ENCODE measurements around the gene CES2. TPM values are rescaled to one million over a fixed set of nuclear protein-coding genes. Genes with fewer than 3 reads are reported as not detected.

CES2 gene
- total RNA-seq, 5 donors from 2014 or later (not counting 1 experiment from before 2014, with no cell fraction given) = 35.3 to 56.5 (median 50.2) TPM

DNA sequence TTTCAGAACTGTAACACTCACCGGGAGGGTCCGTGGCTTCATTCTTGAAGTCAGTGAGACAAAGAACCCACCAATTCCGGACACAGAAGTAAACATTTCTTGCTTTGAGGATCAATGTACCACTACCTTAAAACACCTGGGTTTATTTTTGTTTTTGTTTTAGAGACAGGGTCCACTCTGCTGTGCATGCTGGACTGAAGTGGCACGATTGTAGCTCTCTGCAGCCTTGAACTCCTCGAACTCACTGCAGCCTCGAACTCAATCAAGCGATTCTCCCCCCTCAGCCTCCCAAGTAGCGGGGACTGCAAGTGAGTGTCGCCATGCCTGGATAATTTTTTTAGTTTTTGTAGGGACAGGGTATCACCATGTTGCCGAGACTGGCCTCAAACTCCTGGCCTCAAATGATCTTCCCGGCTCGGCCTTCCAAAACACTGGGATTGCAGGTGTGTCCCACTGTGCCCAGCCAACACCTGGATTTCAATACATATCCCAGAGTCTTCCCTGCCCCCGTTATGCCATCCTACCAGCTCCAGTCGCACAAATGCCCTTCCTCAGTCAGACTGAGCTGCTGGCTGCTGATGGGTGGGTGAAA, 40.1 kb downstream of the CES2 start:
- ATAC-seq (replicated peaks in 1 of 4) (no peak), DNase-seq (no peak)
- ChIA-PET CTCF (interaction anchor here (0.6 to 1.6 kb wide), 6 partner anchors 11 to 182 kb away, joined by 3 to 7 read pairs (median 3); no protein-coding TSS in a partner anchor), POLR2A (no interaction called here)
- H3K36me3 ChIP-seq (ENCODE audit: control insufficient read depth in 2 of 2, extremely low read depth in 1 of 2, insufficient read depth in 1 of 2, low read length in 1 of 2) = no peaks in the 10 kb centered on the region
- H3K9me3 ChIP-seq = no peaks in the 10 kb centered on the region
- no peaks in the 10 kb centered on the region for H3K36me3 Mint-ChIP-seq
- peaks cover 0 to 32% of the 10 kb centered on the region in 2 experiments for H3K27me3 ChIP-seq (replicated peaks in 1 of 2; ENCODE audit: control insufficient read depth in 2 of 2, extremely low read depth in 1 of 2, insufficient read depth in 2 of 2, low read length in 1 of 2)
- no peak overlapping the region for H3K27ac Mint-ChIP-seq
- peak overlapping the region; percentile 6 to 32 for H3K4me3 ChIP-seq (ENCODE audit: control insufficient read depth in 1 of 2, extremely low read depth in 1 of 2, low read length in 1 of 2)
- peak overlapping the region; percentile 66 to 77 (median 69) for H3K4me3 Mint-ChIP-seq
- peaks cover 0 to 15% (median 7%) of the 10 kb centered on the region in 3 donors for H3K4me1 Mint-ChIP-seq
- no peaks in the 10 kb centered on the region for H3K9me3 Mint-ChIP-seq
- peaks cover 0 to 5% of the 10 kb centered on the region in 2 donors for H3K27me3 Mint-ChIP-seq
- 65% methylated on average over 2 of the region's 14 CpGs for WGBS (ENCODE audit: insufficient coverage)
- H3K4me1 ChIP-seq (ENCODE audit: control insufficient read depth in 1 of 2, extremely low read depth in 1 of 2, insufficient read depth in 2 of 2, low read length in 2 of 2) = peaks cover 0 to 16% of the 10 kb centered on the region in 2 experiments
- H3K27ac ChIP-seq (ENCODE audit: low read length) = no peak overlapping the region

DNA sequence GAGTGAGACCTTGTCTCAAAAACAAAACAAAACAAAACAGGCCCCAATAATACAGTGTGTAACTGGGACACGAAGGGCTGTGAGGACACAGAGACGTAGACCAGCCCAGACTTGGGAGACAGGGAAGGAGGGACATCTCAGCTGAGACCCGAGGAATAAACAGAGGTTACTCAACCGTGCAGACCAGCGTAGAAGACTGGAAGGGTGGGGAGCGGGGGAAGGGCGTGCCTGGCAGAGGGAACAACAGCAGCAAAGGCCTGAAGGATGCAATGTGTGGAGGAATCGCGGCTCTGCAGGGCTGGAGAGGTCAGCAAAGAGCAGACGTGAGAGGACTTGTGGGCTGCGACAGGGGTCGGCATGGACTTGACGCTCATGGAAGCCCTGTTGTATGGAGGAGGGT, 41.4 kb downstream of the CES2 start:
- Mint-ChIP-seq H3K4me3 (no peak overlapping the region), H3K36me3 (no peaks in the 10 kb centered on the region), H3K27me3 (peaks cover 0 to 5% of the 10 kb centered on the region in 2 donors), H3K9me3 (no peaks in the 10 kb centered on the region), H3K4me1 (peaks cover under 1 to 15% (median 7%) of the 10 kb centered on the region in 3 donors), H3K27ac (no peak overlapping the region)
- WGBS (ENCODE audit: insufficient coverage) = 67% methylated on average over 13 of the region's 13 CpGs
- peaks cover 0 to 26% of the 10 kb centered on the region in 2 experiments for H3K27me3 ChIP-seq (replicated peaks in 1 of 2; ENCODE audit: control insufficient read depth in 2 of 2, extremely low read depth in 1 of 2, insufficient read depth in 2 of 2, low read length in 1 of 2)
- DNase-seq (no peak), ATAC-seq (replicated peaks in 1 of 4) (no peak)
- H3K9me3 ChIP-seq = no peaks in the 10 kb centered on the region
- H3K36me3 ChIP-seq (ENCODE audit: control insufficient read depth in 2 of 2, extremely low read depth in 1 of 2, insufficient read depth in 1 of 2, low read length in 1 of 2) = no peaks in the 10 kb centered on the region
- ChIA-PET CTCF (no interaction called here), POLR2A (no interaction called here)
- peaks cover 0 to 16% of the 10 kb centered on the region in 2 experiments for H3K4me1 ChIP-seq (ENCODE audit: control insufficient read depth in 1 of 2, extremely low read depth in 1 of 2, insufficient read depth in 2 of 2, low read length in 2 of 2)
- no peak overlapping the region for H3K27ac ChIP-seq (ENCODE audit: low read length)
- H3K4me3 ChIP-seq (ENCODE audit: control insufficient read depth in 1 of 2, extremely low read depth in 1 of 2, low read length in 1 of 2) = no peak overlapping the region

DNA sequence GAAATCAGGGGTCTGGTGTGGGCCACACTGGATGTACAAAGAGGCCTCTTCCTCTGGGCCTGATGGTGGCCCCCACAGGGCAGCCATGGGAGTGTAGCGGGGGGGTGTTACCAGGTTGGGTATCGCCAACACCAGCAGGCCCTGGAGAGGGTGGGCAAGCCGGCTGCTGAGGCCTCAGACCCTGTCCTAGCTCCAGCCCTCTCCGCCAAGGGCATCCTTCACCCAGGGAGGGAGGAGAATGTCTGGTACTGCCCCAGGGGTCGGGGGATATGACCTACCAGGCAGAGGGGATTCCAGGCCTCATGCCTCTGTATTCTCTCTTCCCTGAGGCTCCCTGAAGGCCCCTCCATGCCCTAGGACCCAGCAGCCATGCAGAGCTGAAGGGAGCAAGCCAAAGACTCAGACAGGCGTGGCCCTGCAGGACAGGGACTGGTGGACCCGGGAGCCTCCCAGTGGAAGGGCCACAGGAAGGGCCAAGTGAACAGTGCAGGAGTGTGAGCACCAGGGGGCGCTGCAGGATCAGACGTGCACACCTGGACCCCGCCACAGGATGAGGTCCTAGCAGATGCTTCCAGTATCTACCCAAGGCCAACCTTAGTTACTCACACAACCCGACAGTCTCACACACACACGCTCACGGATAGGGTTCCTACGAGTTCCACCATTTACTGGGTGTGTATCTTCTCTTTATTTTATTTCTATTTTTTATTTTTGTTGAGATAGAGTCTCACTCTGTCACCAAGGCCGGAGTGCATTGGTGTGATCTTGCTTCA, 42.2 kb downstream of the CES2 start:
- Histone ChIP-seq H3K9me3 (no peaks in the 10 kb centered on the region), H3K36me3 (ENCODE audit: control insufficient read depth in 2 of 2, extremely low read depth in 1 of 2, insufficient read depth in 1 of 2, low read length in 1 of 2) (no peaks in the 10 kb centered on the region), H3K27me3 (replicated peaks in 1 of 2; ENCODE audit: control insufficient read depth in 2 of 2, extremely low read depth in 1 of 2, insufficient read depth in 2 of 2, low read length in 1 of 2) (peaks cover 0 to 23% of the 10 kb centered on the region in 2 experiments), H3K4me1 (ENCODE audit: control insufficient read depth in 1 of 2, extremely low read depth in 1 of 2, insufficient read depth in 2 of 2, low read length in 2 of 2) (peaks cover 0 to 20% of the 10 kb centered on the region in 2 experiments), H3K27ac (ENCODE audit: low read length) (no peak overlapping the region), H3K4me3 (ENCODE audit: control insufficient read depth in 1 of 2, extremely low read depth in 1 of 2, low read length in 1 of 2) (no peak overlapping the region)
- ChIA-PET POLR2A (no interaction called here), CTCF (interaction anchor here (0.7 to 1.6 kb wide), 3 partner anchors 54 to 180 kb away, joined by 3 to 4 read pairs (median 4); no protein-coding TSS in a partner anchor)
- H3K9me3 Mint-ChIP-seq = no peaks in the 10 kb centered on the region
- no peak overlapping the region for H3K27ac Mint-ChIP-seq
- H3K27me3 Mint-ChIP-seq = peaks cover 0 to 5% of the 10 kb centered on the region in 2 donors
- no peaks in the 10 kb centered on the region for H3K36me3 Mint-ChIP-seq
- 38% methylated on average over 8 of the region's 15 CpGs for WGBS (ENCODE audit: insufficient coverage)
- H3K4me1 Mint-ChIP-seq = peaks cover 8 to 23% (median 12%) of the 10 kb centered on the region in 3 donors
- peak; percentile 51 to 92 (median 82) for DNase-seq
- no peak overlapping the region for H3K4me3 Mint-ChIP-seq
- peak; percentile 96 to 99 (median 98) for ATAC-seq (replicated peaks in 1 of 4)

DNA sequence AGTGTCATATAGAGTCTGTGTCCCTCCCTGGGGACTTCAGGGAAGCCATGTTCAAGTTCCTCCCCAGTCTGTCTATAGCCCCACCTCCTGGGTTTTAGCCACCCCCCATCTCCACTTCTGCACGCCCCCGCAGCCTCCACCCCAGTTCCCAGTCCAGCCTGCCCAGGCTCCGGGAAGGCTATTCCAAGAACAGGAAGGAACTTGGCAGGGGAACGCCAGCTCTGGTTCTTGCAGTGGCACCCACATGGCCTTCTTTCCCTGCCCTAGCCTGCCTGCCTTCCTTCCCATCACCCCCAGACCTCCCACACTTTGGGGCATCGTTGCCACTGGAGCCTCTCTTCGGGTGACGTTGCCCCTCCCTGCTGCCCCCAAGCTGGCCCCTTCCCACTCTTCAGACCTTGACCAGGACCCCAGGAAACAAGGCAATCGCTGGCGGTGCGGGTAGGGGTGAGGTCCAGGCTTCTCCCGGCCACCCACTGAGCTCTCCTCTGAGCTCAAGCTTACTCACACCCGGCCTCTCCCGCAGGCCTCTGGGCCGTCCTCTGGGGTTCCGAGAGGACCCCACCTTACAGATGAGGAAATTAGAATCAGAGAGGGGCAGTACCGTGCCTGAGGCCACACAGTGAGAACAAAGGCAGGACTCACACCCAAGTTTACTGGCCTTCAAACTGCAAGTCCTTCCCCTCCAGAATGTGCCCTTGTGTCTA, 43.8 kb downstream of the CES2 start:
- H3K4me3 ChIP-seq (ENCODE audit: control insufficient read depth in 1 of 2, extremely low read depth in 1 of 2, low read length in 1 of 2) = no peak overlapping the region
- H3K36me3 ChIP-seq (ENCODE audit: control insufficient read depth in 2 of 2, extremely low read depth in 1 of 2, insufficient read depth in 1 of 2, low read length in 1 of 2) = no peaks in the 10 kb centered on the region
- Mint-ChIP-seq H3K4me1 (peaks cover 14 to 32% (median 16%) of the 10 kb centered on the region in 3 donors), H3K27me3 (peaks cover 0 to 5% of the 10 kb centered on the region in 2 donors), H3K9me3 (no peaks in the 10 kb centered on the region), H3K36me3 (no peaks in the 10 kb centered on the region), H3K4me3 (no peak overlapping the region), H3K27ac (no peak overlapping the region)
- CTCF ChIA-PET = interaction anchor here in 1 of 2 donors (0.7 to 0.9 kb wide), 2 partner anchors 124 to 200 kb away, joined by 3 read pairs; no protein-coding TSS in a partner anchor
- H3K27me3 ChIP-seq (replicated peaks in 1 of 2; ENCODE audit: control insufficient read depth in 2 of 2, extremely low read depth in 1 of 2, insufficient read depth in 2 of 2, low read length in 1 of 2) = peaks cover 0 to 17% of the 10 kb centered on the region in 2 experiments
- no peaks in the 10 kb centered on the region for H3K9me3 ChIP-seq
- ATAC-seq (replicated peaks in 1 of 4) (no peak), DNase-seq (no peak)
- POLR2A ChIA-PET = no interaction called here
- peaks cover 0 to 28% of the 10 kb centered on the region in 2 experiments for H3K4me1 ChIP-seq (ENCODE audit: control insufficient read depth in 1 of 2, extremely low read depth in 1 of 2, insufficient read depth in 2 of 2, low read length in 2 of 2)
- no peak overlapping the region for H3K27ac ChIP-seq (ENCODE audit: low read length)
- 59% methylated on average over 7 of the region's 16 CpGs for WGBS (ENCODE audit: insufficient coverage)

DNA sequence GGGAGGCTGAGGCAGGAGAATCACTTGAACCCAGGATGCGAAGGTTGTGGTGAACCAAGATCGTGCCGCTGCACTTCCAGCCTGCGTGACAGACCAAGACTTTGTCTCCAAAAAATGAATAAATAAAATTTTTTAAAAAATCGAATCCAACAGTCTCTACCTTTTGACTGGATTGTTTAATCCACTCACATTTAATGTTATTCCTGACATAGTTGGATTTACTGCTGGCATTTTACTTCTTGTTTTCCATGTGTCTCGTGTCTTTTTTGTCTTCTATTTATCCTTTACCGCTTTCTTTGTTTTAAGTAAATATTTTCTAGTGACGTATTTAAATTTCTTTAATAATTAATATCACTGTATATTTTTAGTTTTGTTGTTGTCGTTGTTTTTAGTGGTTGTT, 47.7 kb downstream of the CES2 start:
- Mint-ChIP-seq H3K27ac (no peak overlapping the region), H3K4me1 (peaks cover 21 to 37% (median 30%) of the 10 kb centered on the region in 3 donors), H3K36me3 (no peaks in the 10 kb centered on the region), H3K9me3 (no peaks in the 10 kb centered on the region), H3K27me3 (no peaks in the 10 kb centered on the region), H3K4me3 (no peak overlapping the region)
- H3K4me3 ChIP-seq (ENCODE audit: control insufficient read depth in 1 of 2, extremely low read depth in 1 of 2, low read length in 1 of 2) = no peak overlapping the region
- no peaks in the 10 kb centered on the region for H3K27me3 ChIP-seq (replicated peaks in 1 of 2; ENCODE audit: control insufficient read depth in 2 of 2, extremely low read depth in 1 of 2, insufficient read depth in 2 of 2, low read length in 1 of 2)
- no peaks in the 10 kb centered on the region for H3K9me3 ChIP-seq
- H3K36me3 ChIP-seq (ENCODE audit: control insufficient read depth in 2 of 2, extremely low read depth in 1 of 2, insufficient read depth in 1 of 2, low read length in 1 of 2) = no peaks in the 10 kb centered on the region
- ATAC-seq (replicated peaks in 1 of 4) = no peak
- WGBS (ENCODE audit: insufficient coverage) = 100% methylated on average over 1 of the region's 9 CpGs
- CTCF ChIA-PET = interaction anchor here in 1 of 2 donors (0.7 kb wide), 1 partner anchor 30 kb away, joined by 3 read pairs; no protein-coding TSS in a partner anchor
- no peak overlapping the region for H3K27ac ChIP-seq (ENCODE audit: low read length)
- POLR2A ChIA-PET = interaction anchor here in 1 of 2 donors (0.6 kb wide), 1 partner anchor 326 kb away, joined by 6 read pairs; no protein-coding TSS in a partner anchor
- DNase-seq = no peak
- peaks cover 0 to 27% of the 10 kb centered on the region in 2 experiments for H3K4me1 ChIP-seq (ENCODE audit: control insufficient read depth in 1 of 2, extremely low read depth in 1 of 2, insufficient read depth in 2 of 2, low read length in 2 of 2)

DNA sequence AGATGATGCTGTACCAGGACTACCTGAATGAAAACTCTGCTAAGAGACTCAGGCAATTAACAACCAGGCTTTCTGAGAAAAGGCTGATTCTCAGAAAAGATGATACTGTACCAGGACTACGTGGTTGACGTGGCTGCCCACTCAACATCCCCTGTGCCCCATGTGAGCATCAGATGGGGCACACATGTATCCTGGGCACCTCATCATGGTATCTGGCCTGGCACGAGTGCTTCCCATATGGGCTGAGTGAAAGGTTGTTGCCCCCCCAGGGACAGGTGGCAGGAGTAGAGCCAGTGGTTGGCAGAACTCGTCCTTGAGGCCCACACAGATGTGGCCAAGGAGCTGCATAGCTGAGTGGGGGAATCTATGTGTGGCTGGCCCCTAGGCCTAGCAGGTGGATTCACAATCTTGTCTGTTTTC, 49.6 kb downstream of the CES2 start:
- WGBS (ENCODE audit: insufficient coverage) = 30% methylated on average over 2 of the region's 4 CpGs
- CTCF ChIA-PET = interaction anchor here in 1 of 2 donors (0.6 kb wide), 2 partner anchors 24 to 537 kb away, joined by 3 read pairs; partner anchors contain the start of gene CES3
- Mint-ChIP-seq H3K4me3 (peak overlapping the region in 1 of 3 donors; percentile 47), H3K36me3 (no peaks in the 10 kb centered on the region), H3K9me3 (no peaks in the 10 kb centered on the region), H3K27me3 (no peaks in the 10 kb centered on the region), H3K27ac (peak overlapping the region; percentile 94 to 98), H3K4me1 (peaks cover 21 to 37% (median 30%) of the 10 kb centered on the region in 3 donors)
- H3K27me3 ChIP-seq (replicated peaks in 1 of 2; ENCODE audit: control insufficient read depth in 2 of 2, extremely low read depth in 1 of 2, insufficient read depth in 2 of 2, low read length in 1 of 2) = peaks cover 0 to 2% of the 10 kb centered on the region in 2 experiments
- H3K36me3 ChIP-seq (ENCODE audit: control insufficient read depth in 2 of 2, extremely low read depth in 1 of 2, insufficient read depth in 1 of 2, low read length in 1 of 2) = no peaks in the 10 kb centered on the region
- no peak overlapping the region for H3K4me3 ChIP-seq (ENCODE audit: control insufficient read depth in 1 of 2, extremely low read depth in 1 of 2, low read length in 1 of 2)
- H3K9me3 ChIP-seq = no peaks in the 10 kb centered on the region
- POLR2A ChIA-PET = no interaction called here
- peak; percentile 48 to 89 (median 86) for ATAC-seq (replicated peaks in 1 of 4)
- peaks cover 0 to 27% of the 10 kb centered on the region in 2 experiments for H3K4me1 ChIP-seq (ENCODE audit: control insufficient read depth in 1 of 2, extremely low read depth in 1 of 2, insufficient read depth in 2 of 2, low read length in 2 of 2)
- DNase-seq = no peak
- peak overlapping the region; percentile 72 for H3K27ac ChIP-seq (ENCODE audit: low read length)

Data from T-cell (primary cell).